NCI-H1694 treated with DMSO at 0.1 percent for 48 hours (cell line): ENCODE data around the gene EOLA1.
"Not testable (repeated sequence)": the region's sequence is repeated elsewhere in the genome, so short reads cannot be mapped to it uniquely, and the experiment has no call there.

Source experiments
- DNase-seq: peaks from one replicate; lab custom pipeline; 2025; lab: John Stamatoyannopoulos, UW

Gene EOLA1

DNA sequence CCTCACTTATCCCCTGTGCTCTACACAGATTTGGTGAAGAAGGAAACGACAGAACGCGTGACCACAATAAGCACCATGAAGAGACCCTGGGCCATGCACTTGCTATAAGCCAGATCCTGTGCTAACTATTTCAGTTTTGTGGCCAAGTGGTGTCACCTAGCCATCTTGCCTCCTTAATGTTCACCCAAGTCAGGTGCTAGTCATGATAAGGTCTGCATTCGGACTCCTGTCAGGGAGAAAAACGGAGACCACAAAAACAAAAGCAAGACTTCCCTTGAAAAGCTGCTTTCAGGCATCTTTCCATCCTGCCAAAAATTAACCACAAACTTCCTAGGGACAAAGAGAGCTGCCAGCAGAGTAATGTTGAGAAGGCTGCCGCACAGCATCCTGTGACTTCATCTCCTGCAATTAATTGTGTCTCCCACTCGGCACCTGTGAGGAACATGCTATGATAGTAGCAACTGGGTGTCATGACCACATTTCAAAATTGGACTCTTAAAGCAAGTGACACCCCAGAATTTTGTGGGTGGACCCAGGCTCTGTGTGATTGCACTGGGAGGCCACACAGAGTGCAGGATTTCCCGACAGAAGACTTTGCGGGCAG is 26.9 kb upstream of the EOLA1 start:
- no peak for DNase-seq

DNA sequence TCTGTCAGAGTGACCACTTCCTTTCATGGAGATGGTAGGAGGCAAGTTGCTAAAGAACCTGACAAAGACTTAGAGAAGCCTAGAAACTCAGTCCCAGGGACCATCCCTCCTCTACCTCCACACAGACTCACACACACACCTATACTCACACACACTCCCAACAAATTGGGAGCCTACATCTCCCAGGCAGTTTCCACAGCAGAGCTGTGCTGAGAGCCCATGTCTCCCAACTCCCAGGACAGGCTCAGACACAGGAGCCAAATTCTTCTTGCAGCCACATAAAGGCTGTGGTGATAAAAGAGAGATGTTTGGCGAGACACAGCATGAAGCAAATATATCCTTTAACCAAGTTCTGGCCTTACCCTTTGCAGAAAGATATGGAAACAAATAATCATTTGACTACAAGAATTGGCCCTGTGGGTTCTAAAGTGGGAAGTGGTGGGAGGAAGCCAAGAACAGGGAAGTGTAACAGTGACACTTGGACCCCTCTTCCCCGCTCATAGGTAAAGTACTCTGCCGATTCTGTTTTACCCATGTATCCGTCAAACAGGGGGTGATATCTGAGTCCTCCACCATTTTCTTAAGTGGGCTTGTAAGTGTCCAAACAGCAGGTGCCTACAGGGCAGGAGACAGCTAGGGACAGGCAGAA is 24.7 kb upstream of the EOLA1 start:
- DNase-seq = no peak

DNA sequence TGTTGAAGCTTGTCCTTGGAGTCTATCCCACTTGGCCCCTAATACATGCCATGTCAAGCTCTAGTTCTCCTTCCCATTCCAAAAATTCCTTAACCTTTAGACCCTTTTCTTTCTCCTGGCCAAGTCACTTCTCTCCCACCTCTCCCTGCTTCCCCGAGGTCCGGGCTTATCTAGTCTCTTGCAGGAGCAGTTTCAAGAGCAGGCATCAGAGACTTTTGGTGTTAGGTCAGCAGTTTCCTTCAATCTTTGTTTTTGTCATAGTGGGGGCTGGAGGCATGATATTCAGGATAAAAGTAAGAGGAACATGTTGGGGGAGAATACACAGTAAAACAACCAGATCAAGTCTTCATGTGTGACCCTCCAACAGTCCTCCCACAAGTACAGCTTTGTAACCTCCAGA is 24.2 kb upstream of the EOLA1 start:
- no peak for DNase-seq

DNA sequence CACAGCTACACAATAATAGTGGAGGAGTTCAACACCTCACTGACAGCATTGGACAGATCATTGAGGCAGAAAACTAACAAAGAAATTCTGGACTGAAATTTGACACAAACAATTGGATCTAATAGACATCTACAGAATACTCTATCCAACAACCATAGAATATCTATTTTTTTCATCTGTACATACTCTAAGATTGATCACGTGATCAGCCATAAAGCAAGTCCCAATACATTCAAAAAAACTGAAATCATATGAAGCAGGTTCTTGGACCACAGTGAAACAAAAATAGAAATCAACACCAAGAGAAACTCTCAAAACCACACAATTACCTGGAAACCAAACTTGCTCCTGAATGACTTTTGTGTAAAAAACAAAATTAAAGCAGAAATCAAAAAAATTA is 23.5 kb upstream of the EOLA1 start:
- no peak for DNase-seq

DNA sequence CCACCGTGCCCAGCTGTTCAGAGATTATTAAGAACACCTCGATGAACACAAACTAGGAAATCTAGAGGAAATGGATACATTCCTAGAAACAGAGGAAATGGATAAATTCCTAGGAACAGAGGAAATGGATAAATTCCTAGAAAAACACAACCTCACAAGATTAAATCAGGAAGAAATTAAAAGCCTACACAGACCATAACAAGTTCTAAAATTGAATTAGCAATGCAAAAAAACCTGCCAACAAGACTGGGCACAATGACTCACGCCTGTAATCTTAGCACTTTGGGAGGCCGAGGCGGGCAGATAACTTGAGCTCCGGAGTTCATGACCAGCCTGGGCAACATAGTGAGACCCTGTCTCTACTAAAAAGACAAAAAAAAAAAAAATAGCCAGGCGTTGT is 22.6 kb upstream of the EOLA1 start:
- no peak for DNase-seq

DNA sequence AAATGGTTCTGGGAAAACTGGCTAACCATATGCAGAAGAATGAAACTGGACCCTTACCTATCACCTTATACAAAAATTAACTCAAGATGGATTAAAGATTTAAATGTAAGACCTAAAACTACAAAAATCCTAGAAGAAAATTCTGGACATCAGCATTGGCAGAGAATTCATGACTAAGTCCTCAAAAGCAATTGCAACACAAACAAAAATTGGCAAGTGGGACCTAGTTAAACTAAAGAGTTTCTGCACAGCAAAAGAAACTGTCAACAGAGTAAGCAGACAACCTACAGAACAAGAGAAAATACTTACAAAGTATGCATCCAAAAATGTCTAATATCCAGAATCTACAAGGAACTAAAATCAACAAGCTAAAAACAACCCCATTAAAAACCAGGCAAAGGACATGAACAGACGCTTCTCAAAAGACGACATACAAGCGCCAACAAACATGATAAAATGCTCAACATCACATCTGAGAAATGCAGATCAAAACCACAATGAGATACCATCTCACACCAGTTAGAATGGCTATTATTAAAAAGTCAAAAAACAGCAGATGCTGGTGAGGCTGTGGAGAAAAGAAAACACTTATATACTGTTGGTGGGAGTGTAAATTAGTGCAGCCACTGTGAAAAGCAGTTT is 20.1 kb upstream of the EOLA1 start:
- not testable (repeated sequence) for DNase-seq

DNA sequence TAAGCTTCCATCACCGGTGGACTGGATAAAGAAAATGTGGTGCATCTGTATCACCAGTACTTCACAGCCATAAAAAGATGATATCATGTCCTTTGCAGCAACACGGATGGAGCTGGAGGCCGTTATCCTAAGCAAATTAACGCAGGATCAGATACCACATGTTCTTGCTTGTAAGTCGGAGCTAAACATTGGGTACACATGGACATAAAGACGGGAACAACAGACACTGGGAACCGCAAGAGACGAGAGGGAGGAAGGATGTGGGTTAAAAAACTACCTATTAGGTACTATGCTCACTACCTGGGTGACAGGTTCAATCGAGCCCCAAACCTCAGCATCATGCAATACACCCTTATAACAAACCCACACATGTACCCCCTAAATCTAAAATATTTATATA is 19.4 kb upstream of the EOLA1 start:
- DNase-seq = no peak

DNA sequence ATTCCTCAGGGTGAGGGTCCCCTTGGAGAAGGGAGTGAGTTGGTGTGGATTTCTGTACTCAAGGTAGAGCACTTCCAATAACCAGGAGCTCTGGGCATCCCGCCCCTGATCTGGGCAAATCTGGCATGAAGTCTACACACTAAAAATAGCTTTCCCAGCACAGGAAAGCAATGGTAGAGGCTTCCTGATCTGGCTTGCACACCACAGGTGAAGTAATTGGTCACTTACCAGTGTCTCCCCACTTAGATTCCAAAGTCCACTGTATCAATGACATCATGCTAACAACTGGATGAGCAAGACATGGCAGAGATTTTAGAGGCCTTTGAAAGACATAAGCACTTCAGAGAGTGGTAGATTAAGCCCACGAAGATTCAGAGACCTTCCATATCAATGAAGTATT is 17.9 kb upstream of the EOLA1 start:
- no peak for DNase-seq

DNA sequence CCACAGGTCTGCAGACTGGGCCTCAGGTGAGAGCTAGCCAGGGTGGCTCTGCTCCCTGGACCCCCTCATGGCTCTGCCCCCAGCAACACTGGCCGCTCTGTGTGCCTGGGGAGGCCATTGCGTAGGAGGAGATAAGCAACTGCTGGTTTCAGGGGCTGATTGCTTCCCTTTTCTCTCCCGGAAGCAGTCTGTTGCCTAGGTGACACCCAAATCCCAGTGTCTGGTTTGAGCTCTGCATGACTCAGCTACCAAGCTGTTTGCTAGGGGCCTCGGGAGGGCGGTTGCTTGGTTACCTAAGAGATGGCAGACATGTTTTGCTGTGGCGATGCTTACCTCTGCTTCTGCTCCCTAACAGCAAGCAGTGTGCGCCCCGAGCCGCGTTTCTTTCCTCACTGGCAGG is 15.4 kb upstream of the EOLA1 start:
- DNase-seq = peak; percentile 32

DNA sequence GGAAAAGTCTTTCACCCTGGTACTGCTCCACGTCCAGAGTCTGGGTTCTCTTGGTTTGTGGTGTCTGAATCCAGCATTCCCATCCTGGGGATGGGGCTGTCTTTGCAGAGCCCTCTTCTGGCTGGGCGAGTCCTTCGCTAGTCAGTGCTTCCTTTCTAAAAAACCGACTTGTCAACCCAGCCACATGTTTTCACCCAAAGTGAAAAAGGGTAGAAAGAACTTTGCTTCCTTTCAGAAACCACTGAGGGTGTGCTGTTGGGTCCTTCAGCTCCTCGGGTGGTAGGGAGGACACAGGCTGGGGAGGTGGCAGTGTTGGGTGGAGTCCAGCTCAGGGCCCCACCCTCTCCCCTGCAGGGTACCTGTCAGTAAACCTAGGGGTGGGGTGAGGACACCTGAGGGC is 14.9 kb upstream of the EOLA1 start:
- not testable (repeated sequence) for DNase-seq

DNA sequence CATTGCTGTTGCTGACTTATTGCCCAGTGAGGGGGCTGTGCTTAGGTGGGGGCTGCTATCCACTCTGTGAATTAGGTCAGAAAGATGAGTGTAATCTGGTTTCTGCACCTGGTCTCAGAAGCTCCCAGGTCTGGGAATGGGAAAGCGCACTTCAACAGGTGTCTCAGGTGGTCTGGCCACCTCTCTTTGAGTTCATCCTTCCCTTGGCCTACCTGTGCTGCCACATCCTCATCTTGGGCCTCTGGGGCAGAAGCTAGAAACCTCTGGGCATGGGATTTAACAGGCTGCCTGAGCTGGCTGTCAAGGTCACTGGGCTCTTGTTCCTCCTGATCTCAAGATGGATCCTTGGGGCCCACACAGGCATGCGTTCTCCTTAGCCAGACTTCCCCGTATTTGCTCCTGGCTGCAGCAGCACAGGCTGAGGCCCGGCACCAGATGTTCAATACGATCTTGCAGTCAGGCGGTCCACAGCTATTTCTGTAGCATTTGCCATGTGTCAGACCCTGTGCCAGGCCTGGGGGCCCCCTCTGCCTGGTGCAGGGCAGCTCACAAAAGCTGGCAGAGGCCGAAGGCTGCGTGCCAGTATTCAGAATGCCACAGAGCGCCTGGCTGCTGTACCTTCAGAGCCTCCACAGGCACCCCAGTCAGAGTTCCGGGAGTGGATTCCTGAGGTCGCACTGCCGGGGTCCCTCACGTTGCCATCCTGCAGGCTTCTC is 14.3 kb upstream of the EOLA1 start:
- not testable (repeated sequence) for DNase-seq

DNA sequence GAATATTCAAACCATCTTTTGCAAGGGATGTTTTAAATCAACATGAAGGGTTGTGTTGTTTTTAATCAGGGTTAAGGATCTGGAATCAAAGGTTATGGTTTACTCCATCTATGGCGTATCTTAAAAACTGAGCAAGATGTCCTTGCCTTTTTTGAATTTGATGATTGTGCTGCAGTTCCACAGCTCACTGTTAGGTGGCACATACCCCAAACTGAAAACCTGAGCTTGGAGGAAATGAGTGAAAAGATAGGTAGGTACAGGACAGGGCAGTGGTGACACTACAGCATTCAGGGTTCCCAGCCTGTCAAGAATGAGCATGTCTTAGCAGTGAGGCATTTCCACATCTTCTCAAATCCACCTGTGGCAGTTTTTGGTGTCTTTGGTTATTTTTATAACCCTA is 13.1 kb upstream of the EOLA1 start:
- peak; percentile 28 for DNase-seq

DNA sequence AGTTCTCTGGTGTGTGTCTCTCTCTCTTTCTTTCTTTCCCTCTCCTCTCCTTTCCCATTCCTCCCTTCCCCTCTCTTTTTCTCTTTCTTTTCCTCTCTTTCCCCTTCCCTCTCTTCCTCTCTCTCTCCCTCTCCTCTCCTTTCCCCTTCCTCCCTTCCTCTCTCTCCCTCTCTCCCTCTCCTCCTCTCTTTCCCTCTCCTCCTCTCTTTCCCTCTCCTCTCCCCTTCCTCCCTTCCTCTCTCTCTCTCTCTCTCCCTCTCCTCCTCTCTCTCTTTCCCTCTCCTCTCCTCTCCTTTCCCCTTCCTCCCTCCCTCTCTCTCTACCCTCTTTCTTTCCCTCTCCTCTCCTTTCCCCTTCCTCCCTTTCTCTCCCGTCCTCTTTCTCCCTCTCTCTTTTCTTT is 12.4 kb upstream of the EOLA1 start:
- no peak for DNase-seq

DNA sequence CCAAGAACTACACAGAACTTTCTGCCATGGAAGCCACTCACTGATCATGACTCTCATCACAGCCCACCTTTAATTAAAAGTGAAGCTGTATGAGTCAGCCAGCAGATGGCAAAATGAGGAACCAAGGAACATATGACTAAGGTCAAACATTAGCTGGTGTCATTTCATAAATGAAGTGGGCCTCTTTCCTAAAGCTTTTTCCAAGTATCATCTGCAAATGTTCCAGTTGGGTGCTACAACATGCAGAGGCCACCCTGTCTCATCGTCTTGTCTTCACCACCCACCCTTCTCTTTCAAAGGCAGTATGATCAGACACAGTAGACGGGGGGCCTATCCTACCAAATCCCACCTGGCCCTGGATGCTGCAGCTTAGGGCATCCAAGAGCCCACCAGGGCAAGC is 9.2 kb upstream of the EOLA1 start:
- no peak for DNase-seq

DNA sequence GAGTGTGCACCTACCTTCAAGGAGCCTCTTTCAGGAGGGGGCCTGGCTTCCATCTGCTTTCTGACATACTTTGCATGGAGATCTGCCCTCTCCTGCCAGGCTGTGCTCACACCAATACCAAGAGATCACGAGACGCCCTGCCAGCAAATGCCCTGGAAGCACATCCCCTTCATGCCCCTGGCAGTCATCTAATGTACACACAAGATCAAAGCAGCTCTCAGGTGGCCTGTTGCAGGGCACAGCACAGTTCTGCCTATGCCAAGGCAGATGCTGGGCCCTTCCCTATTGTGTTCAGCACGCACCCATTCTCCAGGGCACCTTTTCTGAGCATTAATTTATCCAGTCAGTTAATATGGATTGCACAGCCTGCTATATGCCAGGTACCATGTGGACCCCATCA is 7.9 kb upstream of the EOLA1 start:
- DNase-seq = not testable (repeated sequence)

DNA sequence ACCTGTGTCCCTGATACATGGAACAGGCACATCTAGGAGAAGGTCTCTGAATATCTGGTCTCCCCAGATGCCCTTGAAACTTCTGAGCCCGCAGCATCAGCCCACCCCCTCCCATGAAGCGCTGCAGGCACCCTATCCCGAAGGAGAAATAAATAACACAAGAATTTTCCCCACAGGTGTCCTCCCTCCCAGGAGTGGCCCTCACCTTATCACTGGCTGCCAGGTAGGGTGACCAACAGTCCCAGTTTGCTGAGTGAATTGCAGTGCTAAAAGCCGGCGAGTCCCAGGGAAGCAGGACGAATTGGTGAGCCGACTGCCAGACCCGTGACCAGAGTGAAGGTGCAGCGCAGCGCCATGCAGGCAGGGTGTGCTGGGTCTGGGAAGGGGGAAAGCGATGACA is 6.8 kb upstream of the EOLA1 start:
- not testable (repeated sequence) for DNase-seq

DNA sequence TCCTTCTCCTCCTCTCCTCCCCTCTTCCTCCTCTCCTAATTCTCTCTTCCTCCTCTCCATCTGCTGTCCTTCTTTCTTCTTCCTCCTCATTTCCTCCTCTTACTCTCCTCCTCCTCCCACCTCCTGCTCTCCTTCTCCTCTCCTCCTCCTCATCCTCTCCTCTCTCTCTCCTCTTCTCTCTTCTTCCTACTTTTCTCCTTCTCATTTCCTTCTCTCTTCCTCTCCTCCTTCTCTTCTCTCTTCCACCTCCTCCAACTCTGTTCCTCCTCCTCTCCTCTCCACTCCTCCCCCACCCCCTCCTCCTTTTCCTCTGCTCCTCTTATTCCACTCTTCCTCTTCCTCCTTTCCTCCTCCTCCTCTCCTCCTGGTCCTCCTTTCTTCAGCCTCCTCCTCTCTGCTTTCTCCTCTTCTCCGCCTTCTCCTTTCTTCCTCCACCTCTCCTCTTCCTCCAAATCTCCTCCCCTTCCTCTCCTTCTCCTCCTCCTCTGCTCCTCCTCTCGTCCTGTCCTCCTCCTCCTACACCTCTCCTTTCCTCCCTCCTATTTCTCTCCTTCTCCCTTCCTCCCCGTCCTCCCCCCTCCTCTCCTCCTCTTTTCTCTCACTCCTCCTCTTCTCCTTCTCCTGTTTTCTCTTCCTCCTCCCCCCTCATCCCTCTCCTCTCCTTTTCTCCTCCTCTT is 5.7 kb upstream of the EOLA1 start:
- not testable (repeated sequence) for DNase-seq

DNA sequence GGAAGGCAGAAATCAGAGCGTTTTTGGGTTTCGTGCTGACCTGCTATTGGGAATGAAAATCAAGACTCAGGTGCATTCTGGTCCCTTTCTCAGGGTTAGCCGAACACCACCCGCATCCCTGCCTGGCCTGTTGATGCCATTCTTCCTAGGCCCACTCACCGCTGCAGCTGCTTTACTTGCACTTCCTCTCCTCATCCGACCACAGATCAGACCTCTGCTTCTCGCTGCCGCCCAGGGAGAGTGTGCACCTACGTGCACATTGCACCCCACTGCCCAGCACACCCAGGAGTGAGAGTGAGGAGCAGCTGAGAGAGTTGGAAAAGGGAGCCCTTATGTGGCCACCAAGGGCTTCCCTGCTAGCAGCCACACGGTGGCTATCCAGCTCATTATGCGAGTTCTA is 3.3 kb upstream of the EOLA1 start:
- not testable (repeated sequence) for DNase-seq

DNA sequence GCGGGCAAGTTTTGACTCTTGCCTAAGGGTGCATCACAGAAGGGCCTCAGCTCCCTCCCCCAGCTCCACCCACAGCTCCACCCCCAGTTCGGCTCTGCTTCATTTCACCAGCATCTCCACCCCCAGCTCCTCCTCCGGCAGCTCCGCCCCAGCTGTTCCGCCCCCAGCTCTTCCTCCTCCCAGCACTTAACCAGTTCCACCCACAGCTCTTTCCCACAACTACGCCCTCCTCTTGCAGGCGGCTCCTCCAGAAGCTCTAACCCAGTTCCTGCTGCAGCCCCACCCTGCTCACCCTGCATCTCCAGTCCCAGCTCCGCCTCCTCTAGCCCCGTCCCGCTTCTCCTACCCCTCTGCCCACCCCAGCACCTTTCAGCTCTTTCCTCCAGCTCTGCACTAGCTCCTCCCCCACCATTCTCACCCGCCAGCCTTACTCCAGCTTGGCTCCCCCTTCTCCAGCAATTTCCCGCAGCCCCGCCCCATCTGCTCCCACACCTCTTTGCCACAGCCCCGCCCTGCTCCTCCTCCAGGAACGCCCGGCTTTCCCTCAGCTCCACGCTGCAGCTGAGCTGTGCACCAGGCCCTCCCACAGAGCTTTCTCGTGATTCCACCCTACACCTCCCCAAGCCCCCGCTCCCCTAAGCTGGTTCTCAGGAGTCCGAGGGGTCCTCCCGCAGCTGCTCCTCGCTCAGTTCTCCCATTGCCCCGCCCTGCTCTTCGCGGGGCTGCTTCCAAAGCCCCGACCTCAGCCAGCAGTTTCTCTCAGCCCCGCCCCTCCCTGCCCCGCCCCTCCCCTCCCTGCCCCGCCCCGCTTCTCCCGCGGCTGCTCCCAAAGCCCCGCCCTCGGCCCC is 1.3 kb upstream of the EOLA1 start:
- peak; percentile 93 for DNase-seq

DNA sequence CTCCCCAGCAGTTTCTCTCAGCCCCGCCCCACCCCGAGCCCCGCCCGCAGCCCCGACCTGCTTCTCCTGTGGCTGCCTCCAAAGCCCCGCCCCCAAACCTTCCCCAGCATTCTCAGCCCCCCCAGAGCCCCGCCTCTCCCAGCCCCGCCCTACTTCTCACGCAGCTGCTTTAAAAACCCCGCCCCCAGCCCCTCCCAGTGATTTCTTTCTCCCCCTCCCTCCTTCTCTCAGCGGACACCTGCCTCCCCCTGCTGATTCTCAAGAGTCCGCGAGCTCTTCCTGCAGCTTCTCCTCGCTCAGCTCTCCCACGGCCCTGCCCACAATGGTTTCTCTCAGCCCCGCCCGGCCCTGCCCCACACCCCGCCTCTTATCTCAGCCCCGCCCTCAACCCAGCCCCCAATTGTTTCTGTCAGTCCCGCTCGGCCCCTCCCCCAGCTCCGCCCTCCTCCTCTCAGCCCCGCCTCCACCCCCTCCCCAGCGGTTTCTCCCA is 636 bp upstream of the EOLA1 start:
- DNase-seq = peak; percentile 90

DNA sequence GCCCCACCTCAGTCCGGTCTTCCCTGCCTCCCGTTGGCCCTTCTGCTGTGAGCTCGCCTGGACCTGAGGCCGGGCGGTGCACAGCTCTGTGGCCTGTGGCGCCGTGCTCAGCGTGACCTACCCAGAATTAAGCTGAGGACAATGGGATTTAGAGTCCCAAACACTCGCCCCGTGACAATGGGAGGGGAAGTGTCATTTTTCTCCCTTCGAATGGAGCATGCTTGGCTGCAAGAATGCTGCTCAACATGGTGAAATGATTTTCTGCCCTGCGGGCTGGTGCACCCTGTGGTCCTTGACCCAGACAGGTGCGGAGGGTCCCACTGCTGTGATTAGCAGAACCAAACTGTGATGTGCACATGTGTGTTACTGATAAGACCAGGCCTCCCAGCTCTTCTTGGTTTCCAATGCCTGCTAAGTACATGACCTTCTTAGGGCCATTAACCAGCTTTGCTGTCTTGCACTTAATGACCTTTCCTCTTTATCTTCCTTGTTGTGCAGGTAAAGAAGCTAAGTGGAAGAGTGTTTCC is 772 bp downstream of the EOLA1 start:
- DNase-seq = no peak
